Kidney capillary endothelial cell (primary cell): Measurements from ENCODE around the gene EPB41L1.

Experiments
- DNase-seq: peaks from one replicate; pipeline ENCODE4 v3.0.0-alpha.2; 2018; ENCODE audit warnings: low spot score

The EPB41L1 gene

GRCh38 chr20:36230019-36230418, 75.5 kb downstream of the EPB41L1 start:
- DNase-seq: no peak

- no peak for DNase-seq
Measured at GRCh38 chr20:36231331-36231730, 76.8 kb downstream of the EPB41L1 start.

GRCh38 chr20:36234771-36235320, 80.3 kb downstream of the EPB41L1 start:
- no peak for DNase-seq

GRCh38 chr20:36235892-36236785, 81.6 kb downstream of the EPB41L1 start, which contains the start of gene AAR2:
TSS of gene AAR2 (plus strand) at chr20:36236478. CDS start at chr20:36239869, 3,391 bp downstream.
- DNase-seq: peak; percentile 75

- no peak for DNase-seq
Measured at GRCh38 chr20:36236786-36237121, 82.2 kb downstream of the EPB41L1 start.

GRCh38 chr20:36237477-36237876, 82.9 kb downstream of the EPB41L1 start:
- DNase-seq: no peak

GRCh38 chr20:36238153-36238552, 83.6 kb downstream of the EPB41L1 start:
- no peak for DNase-seq

GRCh38 chr20:36238760-36239159, 84.2 kb downstream of the EPB41L1 start:
- DNase-seq: no peak

- no peak for DNase-seq
Measured at GRCh38 chr20:36240076-36240475, 85.5 kb downstream of the EPB41L1 start.

- no peak for DNase-seq
Measured at GRCh38 chr20:36241678-36242077, 87.1 kb downstream of the EPB41L1 start.

GRCh38 chr20:36243726-36244125, 89.2 kb downstream of the EPB41L1 start:
- no peak for DNase-seq

- no peak for DNase-seq
Measured at GRCh38 chr20:36246401-36246800, 91.9 kb downstream of the EPB41L1 start.

GRCh38 chr20:36248836-36249235, 94.3 kb downstream of the EPB41L1 start:
- DNase-seq: no peak

- no peak for DNase-seq
Measured at GRCh38 chr20:36249450-36249849, 94.9 kb downstream of the EPB41L1 start.

GRCh38 chr20:36251426-36251825, 96.9 kb downstream of the EPB41L1 start:
- no peak for DNase-seq

GRCh38 chr20:36252511-36252910, 98.0 kb downstream of the EPB41L1 start:
- no peak for DNase-seq

GRCh38 chr20:36253036-36253435, 98.5 kb downstream of the EPB41L1 start:
- no peak for DNase-seq

GRCh38 chr20:36254076-36254475, 99.5 kb downstream of the EPB41L1 start:
- DNase-seq: no peak

- DNase-seq: no peak
Measured at GRCh38 chr20:36255445-36255844, 100.9 kb downstream of the EPB41L1 start.

- DNase-seq: no peak
Measured at GRCh38 chr20:36259177-36260061, 104.9 kb downstream of the EPB41L1 start.

- DNase-seq: no peak
Measured at GRCh38 chr20:36260316-36260715, 105.8 kb downstream of the EPB41L1 start.

- DNase-seq: no peak
Measured at GRCh38 chr20:36261389-36262105, 107.0 kb downstream of the EPB41L1 start.
